HG03095 (cell line): ENCODE data around the gene BCAM.
"Not testable (repeated sequence)": the region's sequence is repeated elsewhere in the genome, so short reads cannot be mapped to it uniquely, and the experiment has no call there.

Experiments
- ATAC-seq: cut with Tn5 transposase; IDR thresholded peaks from one replicate; pipeline ENCODE4 v1.9.1; 2021; ENCODE audit warnings: moderate library complexity; ENCODE audit not compliant: unreplicated experiment

The BCAM gene, protein sequence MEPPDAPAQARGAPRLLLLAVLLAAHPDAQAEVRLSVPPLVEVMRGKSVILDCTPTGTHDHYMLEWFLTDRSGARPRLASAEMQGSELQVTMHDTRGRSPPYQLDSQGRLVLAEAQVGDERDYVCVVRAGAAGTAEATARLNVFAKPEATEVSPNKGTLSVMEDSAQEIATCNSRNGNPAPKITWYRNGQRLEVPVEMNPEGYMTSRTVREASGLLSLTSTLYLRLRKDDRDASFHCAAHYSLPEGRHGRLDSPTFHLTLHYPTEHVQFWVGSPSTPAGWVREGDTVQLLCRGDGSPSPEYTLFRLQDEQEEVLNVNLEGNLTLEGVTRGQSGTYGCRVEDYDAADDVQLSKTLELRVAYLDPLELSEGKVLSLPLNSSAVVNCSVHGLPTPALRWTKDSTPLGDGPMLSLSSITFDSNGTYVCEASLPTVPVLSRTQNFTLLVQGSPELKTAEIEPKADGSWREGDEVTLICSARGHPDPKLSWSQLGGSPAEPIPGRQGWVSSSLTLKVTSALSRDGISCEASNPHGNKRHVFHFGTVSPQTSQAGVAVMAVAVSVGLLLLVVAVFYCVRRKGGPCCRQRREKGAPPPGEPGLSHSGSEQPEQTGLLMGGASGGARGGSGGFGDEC

DNA sequence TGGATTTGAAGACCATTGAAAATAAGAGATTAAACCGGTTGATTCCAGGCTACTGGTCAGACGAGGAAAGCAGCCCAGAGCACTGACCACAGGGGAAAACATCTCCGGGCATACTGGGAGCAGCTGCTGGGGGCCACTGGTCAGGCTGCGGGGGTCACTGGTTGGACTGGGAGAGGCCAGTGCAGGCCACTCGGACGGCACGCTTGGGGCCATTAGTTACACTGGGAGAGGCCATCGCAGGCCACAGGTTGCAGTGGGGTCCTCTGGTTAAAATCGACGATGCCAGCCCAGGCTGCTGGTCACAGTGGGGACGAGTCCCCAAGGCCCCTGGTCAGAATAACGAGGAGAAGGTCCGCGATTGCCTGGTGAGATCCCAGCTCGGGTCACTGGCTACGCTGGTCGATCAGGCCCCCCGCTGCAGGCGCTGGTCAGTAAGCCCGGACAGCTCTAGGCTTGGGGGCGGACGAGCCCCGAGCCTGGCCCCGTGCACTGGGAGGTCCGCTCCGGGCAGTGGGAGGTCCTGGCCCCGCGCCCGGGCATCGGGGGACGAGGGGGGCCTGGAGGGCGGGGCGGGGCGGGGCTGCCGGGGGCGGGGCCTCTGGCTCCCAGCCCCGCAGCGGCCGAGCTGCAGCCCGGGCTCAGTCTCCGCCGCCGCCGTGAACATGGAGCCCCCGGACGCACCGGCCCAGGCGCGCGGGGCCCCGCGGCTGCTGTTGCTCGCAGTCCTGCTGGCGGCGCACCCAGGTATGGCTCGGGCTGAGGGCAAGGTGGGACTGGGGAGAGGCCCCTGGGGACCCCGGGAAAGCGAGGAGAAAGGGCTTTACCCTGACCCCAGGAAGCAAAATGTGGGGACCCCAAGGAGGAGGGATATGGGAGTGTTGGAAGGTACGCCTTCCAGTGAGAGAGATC lies at the start of gene BCAM:
Gene BCAM, plus strand, starts transcription at position 641 of the 909 bp plus-strand sequence. Its CDS starts 22 bp downstream, at position 663.
- no peak for ATAC-seq

DNA sequence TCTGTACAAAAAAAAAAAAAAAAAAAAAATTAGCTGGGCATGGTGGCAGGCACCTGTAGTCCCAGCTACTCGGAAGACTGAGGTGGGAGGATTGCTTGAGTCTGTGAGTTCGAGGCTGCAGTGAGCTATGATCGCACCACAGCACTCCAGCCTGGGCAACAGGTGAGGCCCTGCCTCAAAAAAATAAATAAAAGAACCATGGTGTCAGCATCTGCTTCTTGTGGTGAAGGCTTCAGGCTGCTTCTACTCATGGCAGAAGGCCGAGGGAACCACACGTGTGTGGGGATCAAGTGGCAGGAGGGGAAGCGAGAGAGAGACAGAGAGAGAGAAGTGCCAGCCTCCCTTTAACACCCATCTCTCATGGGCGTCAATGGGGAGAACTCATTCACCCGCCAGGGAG lies 46.9 kb upstream of the BCAM start:
- ATAC-seq, result no peak

DNA sequence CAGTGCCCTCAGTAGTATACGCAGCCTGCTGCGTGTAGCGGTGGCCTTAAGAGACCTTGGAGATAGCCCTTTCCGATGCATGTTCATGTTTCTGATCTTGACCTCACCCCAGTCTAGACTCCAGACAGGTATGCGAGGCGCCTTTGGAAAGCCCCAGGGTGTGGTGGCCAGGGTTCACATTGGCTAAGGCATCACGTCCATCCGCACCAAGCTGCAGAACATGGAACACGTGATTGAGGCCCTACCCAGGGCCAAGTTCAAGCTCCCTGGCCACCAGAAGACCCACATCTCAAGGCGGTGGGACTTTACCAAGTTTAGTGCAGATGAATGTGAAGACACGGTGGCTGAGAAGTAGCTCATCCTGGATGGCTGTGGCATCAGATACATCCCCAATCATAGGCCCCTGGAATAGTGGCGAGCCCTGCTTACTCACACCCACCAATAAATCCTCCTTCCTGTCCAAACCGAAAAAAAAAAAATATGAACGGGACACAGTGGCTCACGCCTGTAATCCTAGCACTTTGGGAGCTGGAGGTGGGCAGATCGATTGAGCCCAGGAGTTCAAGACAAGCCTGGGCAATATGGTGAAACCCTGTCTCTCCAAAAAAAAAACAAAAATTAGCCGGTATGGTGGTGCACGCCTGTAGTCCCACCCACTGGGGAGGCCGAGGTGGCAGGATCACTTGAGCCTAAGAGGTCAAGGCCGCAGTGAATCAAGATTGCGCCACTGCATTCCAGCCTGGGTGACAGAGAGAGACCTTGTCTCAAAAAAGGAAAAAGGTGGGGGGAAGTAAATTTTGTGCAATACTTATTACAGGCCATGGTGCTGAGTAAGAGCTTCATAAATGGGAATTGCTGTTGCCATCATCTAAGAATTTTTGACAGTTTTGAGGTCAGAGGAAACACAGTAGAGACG lies 43.6 kb upstream of the BCAM start:
- no peak for ATAC-seq

DNA sequence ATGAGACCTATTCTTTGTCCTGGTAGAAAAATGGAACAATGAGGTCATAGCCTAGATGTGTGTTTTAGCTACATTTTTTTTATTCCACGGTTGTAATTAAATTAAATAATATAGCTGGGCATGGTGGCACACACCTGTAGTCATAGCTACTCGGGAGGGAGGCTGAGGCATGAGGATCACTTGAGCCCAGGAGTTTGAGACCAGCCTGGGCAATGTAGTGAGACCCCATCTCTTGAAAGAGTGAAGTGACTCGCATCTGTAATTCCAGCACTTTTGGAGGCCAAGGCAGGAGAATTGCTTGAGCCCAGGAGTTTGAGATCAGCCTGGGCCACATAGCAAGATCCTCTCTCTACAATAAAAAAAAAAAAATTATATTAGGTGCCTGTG lies 43.0 kb upstream of the BCAM start:
- no peak for ATAC-seq

DNA sequence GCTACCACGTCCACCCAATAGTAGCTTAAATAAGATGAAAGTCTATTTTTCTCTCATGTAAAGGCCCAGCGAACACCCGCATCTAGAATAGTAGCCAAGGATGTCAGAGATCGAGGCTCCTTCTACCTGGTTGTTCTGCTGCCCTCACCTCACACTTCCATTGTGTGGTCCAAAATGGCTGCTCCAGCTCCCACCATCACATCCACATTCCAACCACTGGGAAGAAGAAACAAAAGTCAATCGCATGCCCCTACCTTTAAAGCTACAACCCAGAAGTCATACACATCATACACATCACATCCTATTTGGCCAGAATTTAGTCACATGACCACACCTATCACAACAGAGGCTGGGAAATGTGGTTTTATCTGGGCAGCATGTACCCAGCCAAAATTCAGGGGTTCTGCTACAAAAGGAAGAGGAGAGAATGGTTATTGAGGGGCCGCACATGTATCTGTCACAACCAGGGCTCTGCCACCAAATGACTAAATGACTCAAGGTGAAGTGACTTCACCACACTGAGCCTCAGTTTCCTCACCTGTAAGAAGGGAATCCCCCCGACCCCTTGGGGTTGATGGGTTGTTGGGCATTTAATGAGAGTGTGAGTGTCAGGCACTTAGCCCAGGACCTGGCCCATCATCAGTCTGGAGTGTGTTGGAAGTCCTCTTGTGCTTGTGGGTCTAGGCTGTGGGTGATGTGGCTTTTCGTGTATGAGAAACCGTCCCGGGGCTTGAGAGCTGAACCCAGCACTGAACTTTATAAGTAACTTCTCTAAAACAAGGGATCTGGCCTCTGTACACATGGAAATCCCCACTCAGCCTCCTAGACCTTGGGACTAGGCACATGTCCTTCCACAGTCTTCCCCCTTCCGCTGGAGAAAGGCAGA lies 41.4 kb upstream of the BCAM start:
- ATAC-seq, result no peak

DNA sequence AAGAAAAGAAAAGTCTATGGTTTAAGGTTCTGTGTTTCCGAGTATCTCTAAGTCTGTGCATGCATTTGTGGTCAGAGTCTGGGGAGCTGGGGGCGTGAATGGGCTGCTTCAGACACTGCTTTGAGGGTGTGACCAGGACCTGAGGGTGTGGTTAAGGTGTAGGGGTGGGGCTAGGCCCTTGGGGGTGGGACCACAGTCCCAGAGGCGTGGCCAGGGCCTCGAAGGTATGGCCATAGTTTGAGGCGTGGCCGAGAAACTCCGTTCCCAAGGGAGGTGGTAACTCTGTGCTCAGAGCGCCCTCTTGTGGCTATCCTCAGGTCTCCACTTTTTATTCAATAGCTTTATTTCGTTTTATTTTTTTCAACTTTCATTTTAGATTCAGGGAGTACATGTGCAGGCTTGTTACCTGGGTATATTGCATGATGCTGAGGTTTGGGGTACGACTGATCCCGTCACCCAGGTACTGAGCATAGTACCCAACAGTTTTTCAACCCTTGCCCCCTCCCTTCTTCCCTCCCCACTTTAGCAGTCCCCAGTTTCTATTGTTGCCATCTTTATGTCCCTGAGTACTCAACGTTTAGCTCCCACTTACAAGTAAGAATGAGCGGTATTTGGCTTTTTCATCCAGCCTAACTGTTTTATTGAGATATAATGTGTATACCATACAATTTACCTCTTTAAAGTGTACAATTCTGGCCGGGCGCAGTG lies 38.2 kb upstream of the BCAM start:
- peak; percentile 93 for ATAC-seq

DNA sequence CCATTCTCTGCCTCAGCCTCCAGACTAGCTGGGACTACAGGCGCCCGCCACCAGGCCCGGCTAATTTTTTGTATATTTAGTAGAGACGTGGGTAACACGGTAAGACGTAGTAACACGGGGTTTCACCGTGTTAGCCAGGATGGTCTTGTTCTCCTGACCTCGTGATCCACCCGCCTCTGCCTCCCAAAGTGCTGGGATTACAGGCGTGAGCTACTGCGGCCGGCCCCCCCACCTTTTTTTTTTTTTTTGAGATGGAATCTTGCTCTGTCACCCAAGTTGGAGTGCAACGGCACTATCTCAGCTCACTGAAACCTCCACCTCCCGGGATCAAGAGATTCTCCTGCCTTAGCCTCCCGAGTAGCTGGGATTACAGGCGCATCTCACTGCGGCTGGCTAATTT lies 36.8 kb upstream of the BCAM start:
- ATAC-seq, result not testable (repeated sequence)

DNA sequence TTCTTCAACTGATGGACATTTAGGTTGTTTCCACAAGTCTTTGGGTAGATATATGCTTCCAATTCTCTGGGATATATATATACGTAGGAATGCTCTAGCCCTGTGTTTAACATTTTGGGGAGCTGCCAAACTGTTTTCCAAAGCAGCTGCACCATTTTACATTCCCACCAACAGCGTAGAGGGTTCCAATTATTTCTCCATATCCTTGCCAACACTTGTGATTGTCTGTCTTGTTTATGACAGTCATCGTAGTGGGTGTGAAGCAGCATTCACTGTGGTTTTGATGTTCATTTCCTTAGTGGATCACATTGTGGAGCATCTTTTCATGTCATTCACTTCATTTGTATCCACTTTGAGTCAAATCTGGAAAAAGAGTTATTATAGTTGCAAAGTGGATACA lies 35.9 kb upstream of the BCAM start:
- ATAC-seq, result no peak

DNA sequence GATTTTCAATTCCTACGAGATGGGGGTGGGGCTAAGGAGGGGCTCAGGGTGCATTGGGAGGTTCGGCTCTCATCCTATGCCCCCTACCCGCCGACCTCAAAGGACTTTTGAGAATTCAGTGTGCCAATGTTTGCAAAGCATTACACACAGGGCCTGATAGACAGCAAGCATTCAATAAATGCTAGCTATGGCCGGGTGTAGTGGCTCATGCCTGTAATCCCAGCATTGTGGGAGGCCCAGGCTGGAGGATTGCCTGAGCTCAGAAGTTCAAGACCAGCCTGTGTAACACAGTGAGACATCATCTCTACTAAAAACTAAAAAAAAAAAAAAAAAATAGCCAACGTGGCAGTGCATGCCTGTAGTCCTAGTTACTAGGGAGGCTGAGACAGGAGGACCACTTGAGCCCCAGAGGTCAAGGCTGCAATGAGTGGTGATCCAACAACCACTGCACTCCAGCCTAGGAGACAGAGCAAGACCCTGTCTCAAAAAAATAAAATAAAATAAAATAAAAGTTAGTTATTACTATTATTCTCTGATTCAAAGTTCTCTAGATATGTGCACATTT lies 33.1 kb upstream of the BCAM start:
- ATAC-seq, result no peak

DNA sequence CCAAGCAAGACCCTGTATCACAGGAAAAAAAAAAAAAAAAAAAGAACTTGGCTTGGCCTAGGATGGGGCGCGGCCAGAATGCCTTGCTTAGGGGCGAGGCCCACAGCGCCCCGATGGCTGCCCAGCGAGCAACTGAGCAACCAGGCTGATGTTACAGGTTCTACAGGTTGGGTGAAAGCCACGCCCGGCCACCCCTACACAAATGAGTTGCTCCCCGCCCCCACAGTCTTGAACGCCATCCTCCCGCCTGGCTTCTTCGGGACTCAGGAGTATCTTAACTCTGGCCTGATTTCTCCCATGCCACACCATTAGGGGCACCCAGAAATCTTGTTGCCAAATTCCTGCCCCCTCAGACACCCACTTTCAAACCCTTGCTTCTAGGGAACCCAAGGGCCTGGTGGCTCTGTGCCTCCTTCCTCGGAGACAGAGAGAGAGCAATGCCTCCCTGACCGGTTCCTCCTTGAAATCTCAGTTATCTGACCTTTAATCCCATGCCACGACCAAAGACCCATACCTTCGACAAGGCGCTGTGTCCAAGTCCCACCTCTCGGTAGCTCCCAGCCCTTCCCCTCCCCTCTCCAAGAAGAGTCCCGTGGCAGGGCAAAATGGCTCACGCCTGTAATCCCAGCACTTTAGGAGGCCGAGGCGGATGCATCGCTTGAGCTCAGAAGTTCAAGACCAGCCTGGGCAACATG lies 32.4 kb upstream of the BCAM start:
- no peak for ATAC-seq

DNA sequence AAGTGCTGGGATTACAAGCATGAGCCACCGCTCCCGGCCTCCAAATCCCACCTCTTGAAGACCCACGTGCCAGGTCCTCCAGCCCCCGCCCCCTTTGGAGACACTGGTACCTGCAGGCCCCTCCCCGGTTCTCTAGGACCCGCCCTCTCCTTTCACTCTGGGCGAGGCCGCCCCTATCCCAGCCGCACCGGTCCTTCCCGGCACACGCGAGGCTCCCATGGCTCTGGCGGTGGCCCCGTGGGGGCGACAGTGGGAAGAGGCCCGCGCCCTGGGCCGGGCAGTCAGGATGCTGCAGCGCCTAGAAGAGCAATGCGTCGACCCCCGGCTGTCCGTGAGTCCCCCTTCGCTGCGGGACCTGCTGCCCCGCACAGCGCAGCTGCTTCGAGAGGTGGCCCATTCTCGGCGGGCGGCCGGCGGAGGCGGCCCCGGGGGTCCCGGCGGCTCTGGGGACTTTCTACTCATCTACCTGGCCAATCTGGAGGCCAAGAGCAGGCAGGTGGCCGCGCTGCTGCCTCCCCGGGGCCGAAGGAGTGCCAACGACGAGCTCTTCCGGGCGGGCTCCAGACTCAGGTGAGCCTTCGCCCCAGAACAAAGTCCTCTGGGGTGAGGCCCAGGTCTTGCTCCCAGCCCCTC lies 31.1 kb upstream of the BCAM start, which contains the start of gene CBLC:
Gene CBLC, plus strand, starts transcription at position 176 of the 633 bp plus-strand sequence. Its CDS starts 42 bp downstream, at position 218.
- no peak for ATAC-seq

DNA sequence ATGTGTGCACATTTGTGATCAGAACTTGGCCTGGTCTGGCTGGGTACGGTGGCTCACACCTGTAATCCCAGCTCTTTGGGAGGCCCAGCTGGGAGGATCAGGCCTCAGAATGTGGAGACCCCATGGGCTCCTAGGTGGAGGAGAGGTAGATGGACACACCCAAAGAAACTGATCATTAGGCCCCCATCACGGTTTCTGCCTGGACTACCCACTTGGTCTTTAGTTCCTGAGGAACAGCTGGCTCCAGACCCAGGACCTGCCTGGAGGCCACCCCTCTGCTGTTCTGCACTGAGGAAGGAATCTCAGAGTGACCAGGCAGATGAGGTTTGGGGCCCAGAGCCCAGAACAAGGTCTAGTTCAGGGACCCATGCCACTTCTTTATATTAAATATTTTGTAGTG lies 29.8 kb upstream of the BCAM start:
- ATAC-seq, result no peak

DNA sequence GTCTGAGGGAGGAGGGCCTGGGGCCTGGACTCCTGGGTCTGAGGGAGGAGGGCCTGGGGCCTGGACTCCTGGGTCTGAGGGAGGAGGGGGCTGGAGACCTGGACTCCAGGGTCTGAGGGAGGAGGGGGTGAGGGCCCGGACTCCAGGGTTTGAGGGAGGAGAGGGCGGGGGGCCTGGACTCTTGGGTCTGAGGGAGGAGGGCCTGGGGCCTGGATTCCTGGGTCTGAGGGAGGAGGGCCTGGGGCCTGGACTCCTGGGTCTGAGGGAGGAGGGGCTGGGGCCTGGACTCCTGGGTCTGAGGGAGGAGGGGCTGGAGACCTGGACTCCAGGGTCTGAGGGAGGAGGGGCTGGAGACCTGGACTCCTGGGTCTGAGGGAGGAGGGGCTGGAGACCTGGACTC lies 27.2 kb upstream of the BCAM start:
- not testable (repeated sequence) for ATAC-seq

DNA sequence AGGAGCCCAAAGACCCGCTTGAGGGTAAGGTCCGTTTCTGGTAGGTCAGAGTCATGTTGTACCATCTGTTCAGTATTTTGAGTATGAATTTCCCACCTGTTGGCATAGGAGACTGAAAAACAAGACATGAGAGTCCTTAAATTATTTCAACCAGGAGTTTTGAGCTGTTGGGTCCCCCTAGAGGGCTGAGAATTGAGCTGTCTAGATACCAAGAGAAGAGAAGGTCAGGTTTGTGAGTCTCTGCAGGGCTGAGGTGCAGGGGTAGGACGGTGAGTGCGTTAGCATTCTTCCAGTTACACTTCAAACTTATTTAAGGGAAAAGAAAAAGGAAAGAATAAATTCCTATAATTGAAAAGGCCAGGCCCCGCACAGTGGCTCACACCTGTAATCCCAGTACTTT lies 26.2 kb upstream of the BCAM start:
- ATAC-seq, result no peak

DNA sequence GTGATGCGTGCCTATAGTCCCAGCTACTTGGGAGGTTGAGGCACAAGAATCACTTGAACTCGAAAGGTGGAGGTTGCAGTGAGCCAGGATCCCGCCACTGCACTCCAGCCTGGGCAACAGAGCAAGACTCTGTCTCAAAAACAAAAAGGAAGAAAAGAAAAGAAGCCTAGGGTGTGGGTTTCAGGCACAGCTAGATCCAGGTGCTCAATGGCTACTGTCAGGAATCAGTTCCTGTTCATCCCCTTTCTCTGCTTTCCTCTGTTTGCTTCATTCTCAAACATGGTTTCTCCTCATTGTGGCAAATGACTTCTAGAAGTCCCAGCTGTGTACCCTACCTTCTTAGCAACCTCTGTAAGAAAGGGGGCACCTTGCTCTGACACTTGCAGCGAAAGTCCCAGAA lies 25.4 kb upstream of the BCAM start:
- ATAC-seq, result no peak

DNA sequence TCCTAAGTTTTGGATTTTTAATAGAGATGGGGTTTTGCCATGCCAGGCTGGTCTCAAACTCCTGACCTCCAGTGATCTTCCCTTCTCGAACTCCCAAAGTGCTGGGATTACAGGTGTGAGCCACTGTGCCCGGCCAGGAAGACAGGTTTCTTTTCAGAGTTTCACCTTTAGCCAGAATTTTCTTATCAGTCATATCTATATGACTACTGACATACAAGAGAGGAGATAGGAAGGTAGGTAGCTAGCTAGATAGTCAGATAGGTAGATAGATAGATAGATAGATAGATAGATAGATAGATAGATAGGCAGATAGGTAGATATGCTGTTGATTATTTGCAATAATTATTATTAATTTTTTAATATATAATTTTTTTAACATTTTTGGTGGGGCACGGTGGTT lies 23.6 kb upstream of the BCAM start:
- ATAC-seq, result no peak

DNA sequence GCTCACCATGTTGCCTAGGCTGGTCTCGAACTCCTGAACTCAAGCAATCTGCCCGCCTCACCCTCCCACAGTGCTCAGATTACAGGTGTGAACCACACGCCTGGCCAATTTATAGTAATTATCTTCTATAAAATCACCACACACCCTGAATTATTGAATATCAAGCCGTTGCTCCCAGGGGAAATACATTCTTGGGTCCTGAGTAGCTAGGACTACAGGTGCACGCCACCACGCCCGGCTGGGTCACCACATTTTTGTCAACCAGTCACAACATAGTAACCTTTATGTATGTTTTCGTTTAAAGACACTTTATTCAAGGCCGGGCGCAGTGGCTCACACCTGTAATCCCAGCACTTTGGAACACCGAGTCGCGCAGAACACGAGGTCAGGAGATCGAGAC lies 22.9 kb upstream of the BCAM start:
- ATAC-seq, result no peak
